T-helper 2 cell (primary cell): Measurements from ENCODE around the gene B9D1.

ENCODE experiments used
- DNase-seq, 5 experiments: peaks; one replicate each; pipeline versions ENCODE4 v3.0.0 to v3.0.0-alpha.2; 2012 to 2022

Gene B9D1

GRCh38 chr17:19375732-19376131, 13.2 kb upstream of the B9D1 start:
- DNase-seq: no peak

GRCh38 chr17:19374136-19374535, 11.6 kb upstream of the B9D1 start:
- no peak for DNase-seq

DNA sequence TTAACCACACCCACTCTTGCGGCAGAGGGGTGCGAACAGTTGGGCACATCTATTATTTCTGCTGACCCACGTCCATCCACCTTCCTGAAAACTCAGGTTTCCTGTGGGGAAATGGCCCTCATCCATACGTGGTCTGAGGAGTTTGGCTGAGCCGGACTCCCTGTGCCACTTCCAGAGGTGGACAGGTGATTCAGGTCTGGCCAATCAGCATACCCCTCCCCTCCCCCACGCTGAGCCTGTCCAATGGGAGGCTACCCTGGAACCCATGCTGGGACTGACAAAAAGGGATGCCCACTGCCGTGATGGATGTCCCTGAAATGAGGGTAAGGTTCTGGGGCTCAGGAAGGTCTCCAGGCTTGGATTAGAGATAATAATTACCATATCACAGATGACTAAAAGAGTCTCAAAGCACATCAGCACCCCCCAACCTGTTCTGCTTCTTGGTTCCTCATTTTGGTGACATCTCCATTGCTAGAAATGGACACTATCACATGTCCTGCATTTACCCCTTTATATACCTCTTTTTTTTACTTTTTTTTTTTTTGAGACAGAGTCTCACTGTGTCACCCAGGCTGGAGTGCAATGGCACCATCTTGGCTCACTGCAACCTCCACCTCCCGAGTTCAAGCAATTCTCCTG, 10.5 kb upstream of the B9D1 start:
- DNase-seq: no peak

GRCh38 chr17:19372439-19372838, 9.9 kb upstream of the B9D1 start:
- DNase-seq: no peak

DNA sequence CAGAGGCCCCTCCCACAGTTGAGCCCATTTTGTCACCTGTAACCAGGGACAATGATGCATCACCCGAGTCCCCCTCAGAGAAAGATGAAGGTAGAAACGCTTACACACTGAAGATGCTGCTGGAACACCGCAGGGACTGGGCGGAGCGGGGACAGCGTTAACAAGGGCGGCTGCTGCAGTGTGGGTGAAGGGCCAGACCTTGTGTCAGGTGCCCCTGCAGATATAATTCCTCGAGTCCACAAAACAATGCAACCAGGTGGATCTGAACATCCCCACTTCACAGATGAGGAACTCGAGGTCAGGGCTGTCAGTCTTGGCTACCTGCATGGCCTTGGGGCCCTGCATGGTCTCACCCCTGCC, 9.5 kb upstream of the B9D1 start:
- no peak for DNase-seq

- DNase-seq: peak in 2 of 5 experiments; percentile 6 to 32
These were observed 8.9 kb upstream of the B9D1 start for GRCh38 chr17:19371259-19372010.

- peak in 2 of 5 experiments; percentile 7 to 41 for DNase-seq
These were observed 8.0 kb upstream of the B9D1 start for GRCh38 chr17:19370493-19370960.

GRCh38 chr17:19369846-19370492, 7.4 kb upstream of the B9D1 start:
- peak in 2 of 5 experiments; percentile 65 to 67 for DNase-seq

DNA sequence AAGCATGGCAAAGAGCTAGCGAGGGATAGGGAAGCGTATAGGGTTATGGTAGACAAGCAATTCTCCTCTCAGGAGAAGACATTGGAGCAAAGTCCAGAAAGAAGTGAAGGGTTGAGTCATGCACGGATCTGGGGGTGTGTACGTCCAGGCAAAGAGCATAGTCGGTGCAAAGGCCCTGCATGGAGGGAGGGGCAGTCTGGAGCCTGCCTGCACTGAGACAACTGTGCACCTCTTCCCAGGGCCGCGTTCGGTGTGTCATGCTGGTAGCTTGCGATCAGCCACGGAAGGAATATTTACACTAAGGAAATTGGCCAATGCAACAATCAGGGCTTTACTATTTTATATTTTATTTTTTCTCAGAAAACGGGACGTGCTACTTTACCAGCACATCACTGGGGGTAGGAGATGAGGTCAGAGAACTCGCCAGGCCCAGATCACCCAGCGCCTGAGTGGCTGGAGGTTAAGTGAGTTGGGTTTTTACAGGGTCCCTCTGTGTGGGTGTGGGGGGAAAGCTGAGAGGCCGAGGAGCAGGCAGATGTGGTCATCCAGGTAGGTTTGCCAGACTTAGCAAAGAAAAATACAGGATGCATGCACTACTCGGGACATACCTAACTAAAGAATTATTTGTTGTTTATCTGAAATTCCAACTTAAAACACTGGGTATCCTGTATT, 6.7 kb upstream of the B9D1 start:
- DNase-seq: no peak

DNA sequence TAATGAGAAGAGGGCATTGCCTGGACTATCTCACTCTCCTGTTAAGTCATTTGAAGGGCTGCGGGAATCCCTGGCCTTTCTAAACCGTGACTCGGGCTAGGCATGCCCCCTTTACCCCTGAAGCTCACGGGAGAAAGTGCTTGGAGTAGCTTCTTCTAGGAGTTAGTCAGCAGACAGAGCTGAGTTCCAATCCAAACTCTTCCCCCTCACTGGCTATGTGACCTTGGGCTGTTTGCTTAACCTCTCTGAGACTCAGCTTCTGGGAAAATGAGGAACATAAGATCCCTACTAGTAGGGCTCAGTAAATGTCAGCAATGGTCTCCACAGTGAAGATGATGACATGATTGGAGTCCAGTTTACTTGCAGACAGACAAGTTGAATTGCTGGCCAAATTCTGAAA, 5.7 kb upstream of the B9D1 start:
- DNase-seq: no peak

GRCh38 chr17:19366637-19366972, 4.1 kb upstream of the B9D1 start:
- no peak for DNase-seq

DNA sequence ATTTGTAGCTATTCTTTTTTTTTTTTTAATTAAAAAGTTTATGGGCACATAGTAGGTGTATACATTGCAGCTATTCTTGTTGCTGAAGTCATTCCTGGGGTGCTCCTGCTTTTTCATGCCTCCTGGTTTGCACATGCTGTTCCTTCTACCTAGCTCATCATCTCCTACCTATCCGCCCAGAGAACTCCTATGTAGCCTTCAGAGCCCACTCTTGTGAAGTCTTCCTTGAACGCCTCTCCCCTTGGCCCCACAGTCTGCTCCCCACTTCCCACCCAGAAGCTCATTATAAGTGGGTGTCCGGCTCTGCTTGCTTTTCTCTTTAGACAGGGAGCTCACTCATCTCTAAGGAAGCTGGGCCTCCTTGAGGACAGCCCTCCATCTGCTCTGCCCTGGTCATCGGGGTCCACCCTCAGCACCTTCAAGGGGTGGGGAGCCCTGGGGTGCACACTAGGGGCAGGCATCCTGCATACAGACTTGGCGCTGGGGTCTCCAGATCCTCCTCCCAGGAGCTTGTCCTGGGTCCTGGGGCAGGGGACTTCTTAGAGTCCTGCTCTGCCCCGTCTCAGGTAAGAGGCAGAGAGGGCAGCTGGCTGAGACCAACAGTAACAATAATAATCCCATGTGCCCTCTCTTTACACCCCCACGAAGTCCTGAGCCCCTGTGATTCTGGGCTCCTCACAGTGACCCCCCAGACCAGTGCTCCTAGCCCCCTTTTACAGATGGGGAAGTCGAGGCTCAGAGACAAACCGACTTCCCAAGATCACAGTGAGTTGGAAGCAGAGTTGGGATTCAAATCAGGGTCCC, 3.5 kb upstream of the B9D1 start:
- DNase-seq: no peak

DNA sequence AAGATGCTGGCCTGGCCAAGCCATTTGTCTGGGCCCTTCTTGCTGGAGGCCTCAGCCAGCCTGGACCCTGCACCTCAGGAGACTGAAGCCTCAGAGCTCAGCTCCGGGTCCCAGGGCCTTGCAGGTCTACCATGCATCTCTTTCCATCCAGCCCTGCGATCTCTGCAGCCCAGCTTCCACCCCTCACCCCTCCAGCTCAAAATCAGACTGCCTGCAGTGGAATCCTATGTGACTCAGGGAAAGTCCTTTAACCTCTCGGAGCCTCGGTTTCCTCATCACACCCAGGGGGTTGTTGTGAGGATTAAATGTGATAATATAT, 2.9 kb upstream of the B9D1 start:
- no peak for DNase-seq

GRCh38 chr17:19364699-19365498, 2.4 kb upstream of the B9D1 start:
- DNase-seq: no peak

DNA sequence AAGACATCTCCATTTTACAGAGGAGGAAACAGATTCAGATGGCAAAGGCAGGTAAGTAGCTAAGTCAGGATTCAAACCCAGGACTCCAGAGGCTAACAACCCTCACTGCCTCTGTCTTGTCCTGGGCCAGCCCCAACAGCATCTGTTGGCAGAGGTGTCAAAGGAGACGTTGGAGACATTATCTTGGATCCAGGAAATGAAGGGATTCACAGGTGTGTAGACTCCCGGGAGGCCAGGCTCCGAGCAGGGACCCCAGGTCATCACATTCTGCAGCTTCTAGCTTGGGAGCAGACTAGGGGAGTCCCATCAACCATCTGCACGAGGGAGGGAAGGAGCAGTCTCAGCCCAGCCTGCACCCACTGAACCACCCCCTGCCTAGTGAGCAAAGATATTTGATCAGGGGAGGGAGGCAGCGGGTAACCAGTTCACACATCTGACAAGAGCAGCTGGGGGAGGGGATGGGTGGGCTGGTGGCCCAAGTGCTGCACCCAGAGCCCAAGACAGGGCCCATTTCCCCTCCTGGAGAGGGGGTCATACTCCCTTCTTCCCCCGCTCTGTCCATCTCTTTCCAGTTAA, 1.0 kb upstream of the B9D1 start:
- DNase-seq: no peak

DNA sequence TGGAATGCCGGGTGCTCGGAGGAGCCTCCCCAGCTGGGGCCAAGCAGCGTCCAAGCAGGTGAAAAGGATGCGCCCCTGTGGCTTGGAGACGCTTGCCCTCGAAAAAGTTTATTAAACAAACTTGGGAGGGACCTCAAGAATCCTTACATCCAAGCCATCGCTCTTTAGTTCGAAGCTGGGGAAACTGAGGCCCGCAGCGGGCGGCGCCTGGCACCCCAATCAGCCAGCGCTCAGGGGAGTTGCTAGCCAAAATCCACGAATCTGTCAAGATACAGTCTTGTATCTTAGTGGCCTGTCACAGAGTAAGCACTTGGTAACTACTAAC, 553 bp upstream of the B9D1 start:
- no peak for DNase-seq

- DNase-seq: no peak
These were observed 613 bp downstream of the B9D1 start for GRCh38 chr17:19361944-19362276.

- DNase-seq: no peak
These were observed 1.2 kb downstream of the B9D1 start for GRCh38 chr17:19361326-19361725.

- no peak for DNase-seq
These were observed 1.8 kb downstream of the B9D1 start for GRCh38 chr17:19360772-19361171.

- DNase-seq: no peak
These were observed 2.7 kb downstream of the B9D1 start for GRCh38 chr17:19359856-19360255.

- no peak for DNase-seq
These were observed 3.4 kb downstream of the B9D1 start for GRCh38 chr17:19359151-19359550.

- DNase-seq: no peak
These were observed 4.8 kb downstream of the B9D1 start for GRCh38 chr17:19357761-19358160.
